ENCODE results near the gene HIGD1C. TPM values are rescaled to one million over a fixed set of nuclear protein-coding genes. Genes with fewer than 3 reads are reported as not detected.
"Not testable (repeated sequence)": the region's sequence is repeated elsewhere in the genome, so short reads cannot be mapped to it uniquely, and the experiment has no call there.

HIGD1C gene
- total and polyA plus RNA-seq, 2 experiments from 2014 or later: not detected

- Histone ChIP-seq H3K4me3 (no peak overlapping the region), H3K4me1 (ENCODE audit: insufficient read depth) (peaks cover 10% of the 10 kb centered on the region), H3K4me2 (ENCODE audit: unreplicated experiment) (no peak overlapping the region), H3K9me3 (ENCODE audit: low read depth) (no peaks in the 10 kb centered on the region), H4K20me1 (ENCODE audit: insufficient read depth) (no peaks in the 10 kb centered on the region), H2AFZ (no peak overlapping the region), H3K27ac (no peak overlapping the region), H3K79me2 (ENCODE audit: insufficient read depth) (no peaks in the 10 kb centered on the region), H3F3A (ENCODE audit: insufficient read depth) (peaks cover 6% of the 10 kb centered on the region; the same call in 1 of the 2 replicates), H3K36me3 (ENCODE audit: low read depth) (no peaks in the 10 kb centered on the region), H3K27me3 (replicated peaks; ENCODE audit: insufficient read depth) (no peaks in the 10 kb centered on the region), H3K9ac (no peak overlapping the region), H3K9me2 (ENCODE audit: insufficient read depth) (no peaks in the 10 kb centered on the region)
- WGBS, 2 experiments (ENCODE audit: low coverage in 1 of 2, low lambda C conversion rate in 2 of 2, missing lambda C conversion rate in 2 of 2): 77 to 80% methylated on average over 3 of the region's 3 CpGs
- TF ChIP-seq EZH2phosphoT487 (IDR thresholded peaks at IDR 0.05; ENCODE audit: insufficient read depth, low read depth): no peak
- no peak for TF ChIP-seq EZH2 (IDR thresholded peaks at IDR 0.05; ENCODE audit: insufficient read depth, poor library complexity, severe bottlenecking)
- no peak for DNase-seq
- in situ Hi-C loops (cut with MboI): no loop called here
These were observed 22.5 kb upstream of the HIGD1C start for GRCh38 chr12:50929831-50930230.

DNA sequence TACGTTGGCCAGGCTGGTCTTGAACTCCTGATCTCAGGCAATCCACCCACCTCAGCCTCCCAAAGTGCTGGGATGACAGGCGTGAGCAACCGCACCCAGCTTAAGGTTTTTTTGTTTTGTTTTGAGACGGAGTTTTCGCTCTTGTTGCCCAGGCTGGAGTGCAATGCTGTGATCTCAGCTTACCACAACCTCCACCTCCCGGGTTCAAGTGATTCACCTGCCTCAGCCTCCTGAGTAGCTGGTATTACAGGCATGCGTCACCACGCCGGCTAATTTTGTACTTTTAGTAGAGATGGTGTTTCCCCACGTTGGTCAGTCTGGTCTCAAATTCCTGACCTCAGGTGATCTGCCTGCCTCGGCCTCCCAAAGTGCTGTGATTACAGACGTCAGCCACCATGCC is 21.9 kb upstream of the HIGD1C start:
- H3K9me2 ChIP-seq (ENCODE audit: insufficient read depth); H2AFZ ChIP-seq; H3K36me3 ChIP-seq (ENCODE audit: low read depth); H3K4me2 ChIP-seq (ENCODE audit: unreplicated experiment); H3K27ac ChIP-seq; H3K9me3 ChIP-seq (ENCODE audit: low read depth); H3K27me3 ChIP-seq (replicated peaks; ENCODE audit: insufficient read depth); H3K4me3 ChIP-seq; H3K79me2 ChIP-seq (ENCODE audit: insufficient read depth); H3K9ac ChIP-seq; in situ Hi-C loops (cut with MboI); H4K20me1 ChIP-seq (ENCODE audit: insufficient read depth); DNase-seq: not testable (repeated sequence)
- 94 to 97% methylated on average over 12 of the region's 12 CpGs for WGBS, 2 experiments (ENCODE audit: low coverage in 1 of 2, low lambda C conversion rate in 2 of 2, missing lambda C conversion rate in 2 of 2)
- Histone ChIP-seq H3K4me1 (ENCODE audit: insufficient read depth) (peaks cover 14% of the 10 kb centered on the region), H3F3A (ENCODE audit: insufficient read depth) (peaks cover 13% of the 10 kb centered on the region; the same call in 1 of the 2 replicates)

DNA sequence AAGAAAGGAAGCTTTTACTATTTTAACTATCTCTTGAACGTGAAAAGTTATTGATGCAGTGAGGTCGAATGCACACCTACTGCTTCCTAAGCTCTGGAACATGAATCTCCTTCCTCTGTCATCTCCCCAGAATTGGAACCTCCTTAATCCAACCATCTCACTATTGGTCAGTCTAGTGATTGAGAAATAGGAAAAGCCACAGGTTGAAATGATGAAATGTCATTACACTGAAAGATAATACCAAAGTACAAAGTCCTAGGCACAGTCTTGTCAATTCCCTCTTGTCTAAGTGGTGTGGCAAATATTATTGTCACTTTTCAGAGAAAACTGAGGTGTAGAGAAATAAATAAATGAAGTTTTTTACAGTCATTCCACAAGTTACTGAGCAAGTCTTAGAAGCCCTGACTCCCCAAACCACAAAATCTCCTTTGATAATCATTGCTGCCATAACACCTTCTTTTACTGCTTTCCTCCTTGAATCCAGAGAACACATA is 19.5 kb upstream of the HIGD1C start:
- DNase-seq: no peak
- Histone ChIP-seq H3K27ac (no peak overlapping the region), H3K9me3 (ENCODE audit: low read depth) (no peaks in the 10 kb centered on the region)

GRCh38 chr12:50933459-50934124 is 18.8 kb upstream of the HIGD1C start:
- H3K9me2 ChIP-seq (ENCODE audit: insufficient read depth): no peaks in the 10 kb centered on the region
- H2AFZ ChIP-seq: no peak overlapping the region
- no peak for DNase-seq
- no peak overlapping the region for H3K27ac ChIP-seq
- H3K79me2 ChIP-seq (ENCODE audit: insufficient read depth): no peaks in the 10 kb centered on the region
- H3K4me1 ChIP-seq (ENCODE audit: insufficient read depth): peaks cover 15% of the 10 kb centered on the region
- WGBS, 2 experiments (ENCODE audit: low coverage in 1 of 2, low lambda C conversion rate in 2 of 2, missing lambda C conversion rate in 2 of 2): 94 to 100% methylated on average over 2 of the region's 2 CpGs
- H3K9me3 ChIP-seq (ENCODE audit: low read depth): no peaks in the 10 kb centered on the region
- no peaks in the 10 kb centered on the region for H3K27me3 ChIP-seq (replicated peaks; ENCODE audit: insufficient read depth)
- no peak overlapping the region for H3K9ac ChIP-seq
- H3K36me3 ChIP-seq (ENCODE audit: low read depth): no peaks in the 10 kb centered on the region
- TF ChIP-seq EZH2phosphoT487 (IDR thresholded peaks at IDR 0.05; ENCODE audit: insufficient read depth, low read depth) (no peak), EZH2 (IDR thresholded peaks at IDR 0.05; ENCODE audit: insufficient read depth, poor library complexity, severe bottlenecking) (no peak)
- in situ Hi-C loops (cut with MboI): no loop called here
- H3F3A ChIP-seq (ENCODE audit: insufficient read depth): peaks cover 13% of the 10 kb centered on the region; the same call in 1 of the 2 replicates
- no peak overlapping the region for H3K4me3 ChIP-seq
- H4K20me1 ChIP-seq (ENCODE audit: insufficient read depth): no peaks in the 10 kb centered on the region
- H3K4me2 ChIP-seq (ENCODE audit: unreplicated experiment): no peak overlapping the region

More for the DNA sequence above, 19.5 kb upstream of the HIGD1C start:
- Histone ChIP-seq H3K4me2 (ENCODE audit: unreplicated experiment) (no peak overlapping the region), H3K4me3 (no peak overlapping the region), H2AFZ (no peak overlapping the region), H3K9ac (no peak overlapping the region), H3K36me3 (ENCODE audit: low read depth) (no peaks in the 10 kb centered on the region), H3K79me2 (ENCODE audit: insufficient read depth) (no peaks in the 10 kb centered on the region), H3K27me3 (replicated peaks; ENCODE audit: insufficient read depth) (no peaks in the 10 kb centered on the region), H3K4me1 (ENCODE audit: insufficient read depth) (peaks cover 15% of the 10 kb centered on the region), H3K9me2 (ENCODE audit: insufficient read depth) (no peaks in the 10 kb centered on the region), H4K20me1 (ENCODE audit: insufficient read depth) (no peaks in the 10 kb centered on the region), H3F3A (ENCODE audit: insufficient read depth) (peaks cover 13% of the 10 kb centered on the region; the same call in 1 of the 2 replicates)
- TF ChIP-seq EZH2 (IDR thresholded peaks at IDR 0.05; ENCODE audit: insufficient read depth, poor library complexity, severe bottlenecking) (no peak), EZH2phosphoT487 (IDR thresholded peaks at IDR 0.05; ENCODE audit: insufficient read depth, low read depth) (no peak)
- in situ Hi-C loops (cut with MboI): no loop called here
- WGBS, 2 experiments (ENCODE audit: low coverage in 1 of 2, low lambda C conversion rate in 2 of 2, missing lambda C conversion rate in 2 of 2): 23 to 36% methylated on average over 2 of the region's 2 CpGs

All from GM23248 (cell line).